Colonic mucosa (tissue), 4 donors: ENCODE results near the gene SARS1. TPM values are rescaled to one million over a fixed set of nuclear protein-coding genes. Genes with fewer than 3 reads are reported as not detected.

Source experiments
- DNase-seq: peaks from one replicate; pipeline ENCODE4 v3.0.0-alpha.2; 2020
- H3K27ac ChIP-seq: fragments of 200-600 bp; one replicate; pipeline ENCODE4 v1.8.0; 2021
- H3K27me3 ChIP-seq: fragments of 200-600 bp; one replicate; pipeline ENCODE4 v1.8.0; 2021
- H3K36me3 ChIP-seq: fragments of 200-600 bp; one replicate; pipeline ENCODE4 v1.8.0; 2021
- H3K4me1 ChIP-seq: fragments of 200-600 bp; one replicate; pipeline ENCODE4 v1.8.0; 2021; ENCODE audit warnings: mild to moderate bottlenecking
- H3K4me3 ChIP-seq: fragments of 200-600 bp; one replicate; pipeline ENCODE4 v1.8.0; 2021
- H3K9ac ChIP-seq, 2 donors: one replicate each; pipeline ENCODE4 v1.7.0; 2013; ENCODE audit warnings: control low read depth in 2 of 2, low read depth in 2 of 2, low read length in 2 of 2
- H3K9me3 ChIP-seq: fragments of 200-600 bp; one replicate; pipeline ENCODE4 v1.8.0; 2021
- CTCF ChIP-seq: fragments of 200-600 bp; IDR thresholded peaks from one replicate; pipeline ENCODE4 v1.8.0; 2022; ENCODE audit warnings: antibody characterized with exemption, mild to moderate bottlenecking
- intact Hi-C: fragments of 100-400 bp; cut with DNase I; formaldehyde crosslinking; loops from one replicate; pipeline ENCODE4 v1.14.1; 2022
- total RNA-seq, 2 donors: library from RNA; stranded (reverse); fragmentation: NEBNext Ultra II Directional in 1 of 2; extraction: Animal tissue kit (Norgen Biotek cat#: 25700) in 1 of 2; gene quantifications; one replicate each; pipeline ENCODE4 v1.2.1, GENCODE V29; 2021
- donor health status: healthy.
- donor health status: DM: no; HTN: no; CAD: no.
- donor health status: DM: no; HTN: no; CAD: no.

SARS1 gene
- total RNA-seq, 2 donors from 2014 or later = 139 to 193 TPM

GRCh38 chr1:109267743-109268300 lies 54.1 kb downstream of the SARS1 start:
- TF ChIP-seq CTCF = no peak
- Histone ChIP-seq H3K27me3 (no peaks in the 10 kb centered on the region), H3K9me3 (no peaks in the 10 kb centered on the region), H3K9ac (no peak overlapping the region), H3K4me1 (no peaks in the 10 kb centered on the region), H3K27ac (no peak overlapping the region), H3K4me3 (no peak overlapping the region), H3K36me3 (no peaks in the 10 kb centered on the region)
- no peak for DNase-seq
- intact Hi-C loops = no loop called here

- Histone ChIP-seq H3K27me3 (no peaks in the 10 kb centered on the region), H3K36me3 (no peaks in the 10 kb centered on the region), H3K4me3 (no peak overlapping the region), H3K9me3 (no peaks in the 10 kb centered on the region), H3K9ac (no peak overlapping the region), H3K27ac (no peak overlapping the region), H3K4me1 (no peaks in the 10 kb centered on the region)
- no peak for DNase-seq
- intact Hi-C loops = no loop called here
- no peak for TF ChIP-seq CTCF
Measured at GRCh38 chr1:109268431-109269211, 54.9 kb downstream of the SARS1 start.

GRCh38 chr1:109269212-109269980 lies 55.7 kb downstream of the SARS1 start:
- intact Hi-C loops = no loop called here
- TF ChIP-seq CTCF = no peak

GRCh38 chr1:109269981-109270622 lies 56.4 kb downstream of the SARS1 start:
- H3K4me1 ChIP-seq = peaks cover 6% of the 10 kb centered on the region
- H3K36me3 ChIP-seq = no peaks in the 10 kb centered on the region
- no peaks in the 10 kb centered on the region for H3K27me3 ChIP-seq
- H3K27ac ChIP-seq = no peak overlapping the region
- no peak for DNase-seq
- H3K9me3 ChIP-seq = no peaks in the 10 kb centered on the region
- H3K4me3 ChIP-seq = no peak overlapping the region
- no peak overlapping the region for H3K9ac ChIP-seq
- intact Hi-C loops = no loop called here
- no peak for TF ChIP-seq CTCF

More at GRCh38 chr1:109269212-109269980, 55.7 kb downstream of the SARS1 start:
- Histone ChIP-seq H3K27ac (no peak overlapping the region), H3K4me1 (peaks cover 2% of the 10 kb centered on the region), H3K27me3 (no peaks in the 10 kb centered on the region), H3K9ac (no peak overlapping the region), H3K9me3 (no peaks in the 10 kb centered on the region), H3K36me3 (no peaks in the 10 kb centered on the region), H3K4me3 (no peak overlapping the region)
- no peak for DNase-seq

GRCh38 chr1:109270623-109271317 lies 57.1 kb downstream of the SARS1 start:
- no peak for TF ChIP-seq CTCF
- Histone ChIP-seq H3K4me1 (peaks cover 9% of the 10 kb centered on the region), H3K9me3 (no peaks in the 10 kb centered on the region), H3K9ac (no peak overlapping the region), H3K36me3 (no peaks in the 10 kb centered on the region), H3K27me3 (no peaks in the 10 kb centered on the region), H3K27ac (no peak overlapping the region), H3K4me3 (no peak overlapping the region)
- DNase-seq = no peak
- intact Hi-C loops = no loop called here
